ENCODE measurements around the gene SRRM4.

DNA sequence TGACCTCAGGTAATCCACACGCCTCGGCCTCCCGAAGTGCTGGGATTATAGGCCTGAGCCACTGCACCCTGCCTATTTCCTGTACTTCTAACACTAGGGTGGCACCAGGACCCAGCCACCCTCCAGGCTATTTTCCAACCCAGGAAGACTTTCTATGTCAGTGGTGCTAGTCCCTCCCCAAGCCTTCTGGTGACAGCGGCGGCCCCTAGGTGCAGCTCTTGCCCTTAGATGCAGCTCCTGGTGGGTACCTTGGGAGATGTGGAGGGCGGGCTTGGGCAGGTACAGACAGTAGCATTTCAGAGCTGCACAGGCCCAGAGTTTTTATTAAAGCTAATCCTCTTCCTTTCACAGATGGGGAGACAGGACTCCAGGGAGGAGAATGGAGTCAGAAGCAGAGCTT lies 62.8 kb downstream of the SRRM4 start:
- TF ChIP-seq, protein P1, sequence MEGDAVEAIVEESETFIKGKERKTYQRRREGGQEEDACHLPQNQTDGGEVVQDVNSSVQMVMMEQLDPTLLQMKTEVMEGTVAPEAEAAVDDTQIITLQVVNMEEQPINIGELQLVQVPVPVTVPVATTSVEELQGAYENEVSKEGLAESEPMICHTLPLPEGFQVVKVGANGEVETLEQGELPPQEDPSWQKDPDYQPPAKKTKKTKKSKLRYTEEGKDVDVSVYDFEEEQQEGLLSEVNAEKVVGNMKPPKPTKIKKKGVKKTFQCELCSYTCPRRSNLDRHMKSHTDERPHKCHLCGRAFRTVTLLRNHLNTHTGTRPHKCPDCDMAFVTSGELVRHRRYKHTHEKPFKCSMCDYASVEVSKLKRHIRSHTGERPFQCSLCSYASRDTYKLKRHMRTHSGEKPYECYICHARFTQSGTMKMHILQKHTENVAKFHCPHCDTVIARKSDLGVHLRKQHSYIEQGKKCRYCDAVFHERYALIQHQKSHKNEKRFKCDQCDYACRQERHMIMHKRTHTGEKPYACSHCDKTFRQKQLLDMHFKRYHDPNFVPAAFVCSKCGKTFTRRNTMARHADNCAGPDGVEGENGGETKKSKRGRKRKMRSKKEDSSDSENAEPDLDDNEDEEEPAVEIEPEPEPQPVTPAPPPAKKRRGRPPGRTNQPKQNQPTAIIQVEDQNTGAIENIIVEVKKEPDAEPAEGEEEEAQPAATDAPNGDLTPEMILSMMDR (IDR thresholded peaks at IDR 0.05), result no peak
- TF ChIP-seq EP300 (IDR thresholded peaks at IDR 0.05) (no peak), POLR2A (IDR thresholded peaks at IDR 0.05) (no peak)
